HepG2 (cell line): ENCODE results near the gene FNDC3B. TPM values are rescaled to one million over a fixed set of nuclear protein-coding genes. Genes with fewer than 3 reads are reported as not detected.

Experiments
- CC2D1A ChIP-seq: sonication (generic); formaldehyde crosslinking; IDR thresholded peaks from 2 replicates; pipeline ENCODE4 v1.8.1; 2023; ENCODE audit warnings: mild to moderate bottlenecking, missing genetic modification reagents
- CHD2 ChIP-seq: IDR thresholded peaks from 2 replicates; pipeline ENCODE4 v1.6.1; 2011; ENCODE audit warnings: low read depth, low read length, improper control_type of control experiment
- HOXA5 ChIP-seq: sonication (generic); formaldehyde crosslinking; IDR thresholded peaks from 2 replicates; pipeline ENCODE4 v1.4.0; 2020; ENCODE audit warnings: missing genetic modification reagents
- MEIS1 ChIP-seq: sonication (generic); formaldehyde crosslinking; IDR thresholded peaks from 2 replicates; pipeline ENCODE4 v1.9.0; 2021; ENCODE audit warnings: mild to moderate bottlenecking, missing genetic modification reagents, moderate library complexity, borderline replicate concordance
- NKX3-1 ChIP-seq: sonication (generic); formaldehyde crosslinking; IDR thresholded peaks from 2 replicates; pipeline ENCODE4 v1.5.0; 2020; ENCODE audit warnings: missing genetic modification reagents
- PHF5A ChIP-seq: IDR thresholded peaks from one replicate; pipeline ENCODE4 v1.6.1; 2018; ENCODE audit warnings: low read depth, missing genetic modification reagents; ENCODE audit not compliant: unreplicated experiment
- RORA ChIP-seq: sonication (generic); formaldehyde crosslinking; IDR thresholded peaks from 2 replicates; pipeline ENCODE4 v1.5.0; 2020; ENCODE audit warnings: mild to moderate bottlenecking, missing genetic modification reagents, moderate library complexity
- RXRB ChIP-seq: IDR thresholded peaks from 2 replicates; pipeline ENCODE4 v1.6.1; 2016; ENCODE audit warnings: borderline replicate concordance, missing genetic modification reagents, missing compliant biosample characterization
- SRF ChIP-seq: IDR thresholded peaks from 2 replicates; pipeline ENCODE4 v1.6.1; 2011; ENCODE audit warnings: mild to moderate bottlenecking, low read depth, low read length, moderate library complexity
- ZKSCAN5 ChIP-seq: sonication (generic); formaldehyde crosslinking; IDR thresholded peaks from 2 replicates; pipeline ENCODE4 v1.5.1; 2020; ENCODE audit warnings: mild to moderate bottlenecking, missing genetic modification reagents
- ZMYM3 ChIP-seq: sonication (generic); formaldehyde crosslinking; IDR thresholded peaks from 2 replicates; pipeline ENCODE4 v1.5.1; 2020; ENCODE audit warnings: mild to moderate bottlenecking, missing genetic modification reagents
- ZNF136 ChIP-seq: sonication (generic); formaldehyde crosslinking; IDR thresholded peaks from 2 replicates; pipeline ENCODE4 v1.8.1; 2022; ENCODE audit warnings: low read depth, mild to moderate bottlenecking, moderate library complexity, missing genetic modification reagents
- ZNF260 ChIP-seq: sonication (generic); formaldehyde crosslinking; IDR thresholded peaks from 2 replicates; pipeline ENCODE4 v1.4.0; 2020; ENCODE audit warnings: missing genetic modification reagents, low read depth, mild to moderate bottlenecking, borderline replicate concordance
- ZNF446 ChIP-seq: sonication (generic); formaldehyde crosslinking; IDR thresholded peaks from 2 replicates; pipeline ENCODE4 v1.5.0; 2020; ENCODE audit warnings: mild to moderate bottlenecking, missing genetic modification reagents
- ZNF589 ChIP-seq: sonication (generic); formaldehyde crosslinking; conservative IDR thresholded peaks from 2 replicates; pipeline ENCODE4 v1.8.0; 2022; ENCODE audit warnings: mild to moderate bottlenecking, moderate library complexity, missing genetic modification reagents
- ZNF776 ChIP-seq: sonication (generic); formaldehyde crosslinking; IDR thresholded peaks from 2 replicates; pipeline ENCODE4 v1.4.0; 2020; ENCODE audit warnings: mild to moderate bottlenecking, missing genetic modification reagents
- ZNF850 ChIP-seq: sonication (generic); formaldehyde crosslinking; conservative IDR thresholded peaks from 2 replicates; pipeline ENCODE4 v1.9.0; 2021; ENCODE audit warnings: mild to moderate bottlenecking, missing genetic modification reagents
- ZSCAN9 ChIP-seq: IDR thresholded peaks from 2 replicates; pipeline ENCODE4 v1.6.1; 2016; ENCODE audit warnings: borderline replicate concordance
- polyA plus RNA-seq, 8 experiments: library from polyadenylated mRNA; depleted of rRNA in 3 of 8; stranded (reverse) in 7 of 8; unstranded in 1 of 8; fragments of >200 nt; fragmentation: Illumina TruSeq in 4 of 8; extraction: Trizol in 4 of 8; gene quantifications; 2 replicates each; pipeline versions ENCODE4 v1.2.1 to v1.2.3, GENCODE V29; 2011 to 2016; ENCODE audit warnings: low read depth in 4 of 8, missing spikeins in 1 of 8, mixed read lengths in 1 of 8; ENCODE audit not compliant: insufficient read depth in 1 of 8
- total RNA-seq, 5 experiments: library from RNA; depleted of rRNA; stranded (reverse); fragments of >200 nt; fragmentation: Illumina TruSeq; extraction: Trizol; gene quantifications; 2 replicates each; pipeline ENCODE4 v1.2.3, GENCODE V29; 2016; ENCODE audit warnings: low read depth in 1 of 5
- TF ChIP-seq, protein P1 (sequence below): sonication (generic); formaldehyde crosslinking; IDR thresholded peaks from 2 replicates; pipeline ENCODE4 v1.5.1; 2020; ENCODE audit warnings: mild to moderate bottlenecking, missing genetic modification reagents, moderate library complexity
- TF ChIP-seq, protein P2 (sequence below): sonication (generic); formaldehyde crosslinking; IDR thresholded peaks from 2 replicates; pipeline ENCODE4 v1.4.0; 2020; ENCODE audit warnings: mild to moderate bottlenecking, low read depth, missing genetic modification reagents
- TF ChIP-seq, protein P3 (sequence below): sonication (generic); formaldehyde crosslinking; IDR thresholded peaks from 2 replicates; pipeline ENCODE4 v1.5.1; 2020; ENCODE audit warnings: mild to moderate bottlenecking, moderate library complexity, missing genetic modification reagents
- TF ChIP-seq, protein P4 (sequence below): IDR thresholded peaks from 2 replicates; pipeline ENCODE4 v1.6.1; 2016
- TF ChIP-seq, protein P5 (sequence below): sonication (generic); formaldehyde crosslinking; IDR thresholded peaks from 2 replicates; pipeline ENCODE4 v1.5.1; 2020; ENCODE audit warnings: missing genetic modification reagents, mild to moderate bottlenecking, borderline replicate concordance
- TF ChIP-seq, protein P6 (sequence below): sonication (generic); formaldehyde crosslinking; IDR thresholded peaks from 2 replicates; pipeline ENCODE4 v1.5.1; 2020; ENCODE audit warnings: mild to moderate bottlenecking, missing genetic modification reagents, borderline replicate concordance

Gene FNDC3B
- total and polyA plus RNA-seq, 2 of the 13 experiments (the other 11 are each of a cell fraction or from before 2014, with no cell fraction given) = 74.8 to 103 TPM

DNA sequence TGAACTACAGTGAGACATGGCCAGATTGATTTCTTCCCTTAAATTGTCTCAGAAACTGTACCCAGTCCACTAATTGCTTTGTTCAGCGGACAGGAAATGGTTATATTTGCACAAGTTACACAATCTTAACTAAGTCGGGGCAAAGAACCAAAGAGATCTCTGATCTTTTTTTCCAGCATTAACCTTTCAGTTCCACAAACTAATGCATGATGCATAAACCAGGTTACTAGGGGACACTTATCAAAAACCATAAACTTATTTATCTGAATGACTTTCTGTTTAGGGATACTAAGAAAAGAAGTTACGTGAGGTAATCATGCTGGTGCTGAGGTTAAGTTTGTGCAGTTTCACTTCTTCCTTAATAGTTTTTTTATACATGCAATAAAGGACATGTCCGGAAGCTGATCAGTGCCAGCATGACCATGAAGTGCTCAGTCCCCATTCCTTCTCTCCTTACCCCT is 22.4 kb downstream of the FNDC3B start (continued):
- TF ChIP-seq ZNF776 (CRISPR knock-in tag) (no peak), PHF5A (CRISPR knock-in tag) (peak; percentile 57), ZNF260 (no peak), SRF (no peak), CC2D1A (CRISPR knock-in tag) (no peak), CHD2 (no peak), ZNF850 (CRISPR knock-in tag) (no peak), RXRB (CRISPR knock-in tag) (peak; percentile 91), ZNF136 (CRISPR knock-in tag) (no peak), HOXA5 (0 out of 2 replicates have a peak, but pooled peaks have one; percentile 21), ZMYM3 (CRISPR knock-in tag) (no peak; the same call in 1 of the 2 replicates), RORA (CRISPR knock-in tag) (0 out of 2 replicates have a peak, but pooled peaks have one; percentile 32), NKX3-1 (CRISPR knock-in tag) (no peak), ZNF446 (no peak), MEIS1 (no peak), ZNF589 (CRISPR knock-in tag) (no peak), ZKSCAN5 (no peak), ZSCAN9 (CRISPR knock-in tag) (0 out of 2 replicates have a peak, but pooled peaks have one; percentile 53)
- TF ChIP-seq, protein P1, sequence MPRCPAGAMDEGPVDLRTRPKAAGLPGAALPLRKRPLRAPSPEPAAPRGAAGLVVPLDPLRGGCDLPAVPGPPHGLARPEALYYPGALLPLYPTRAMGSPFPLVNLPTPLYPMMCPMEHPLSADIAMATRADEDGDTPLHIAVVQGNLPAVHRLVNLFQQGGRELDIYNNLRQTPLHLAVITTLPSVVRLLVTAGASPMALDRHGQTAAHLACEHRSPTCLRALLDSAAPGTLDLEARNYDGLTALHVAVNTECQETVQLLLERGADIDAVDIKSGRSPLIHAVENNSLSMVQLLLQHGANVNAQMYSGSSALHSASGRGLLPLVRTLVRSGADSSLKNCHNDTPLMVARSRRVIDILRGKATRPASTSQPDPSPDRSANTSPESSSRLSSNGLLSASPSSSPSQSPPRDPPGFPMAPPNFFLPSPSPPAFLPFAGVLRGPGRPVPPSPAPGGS (CRISPR knock-in tag) = no peak
- TF ChIP-seq, protein P2, sequence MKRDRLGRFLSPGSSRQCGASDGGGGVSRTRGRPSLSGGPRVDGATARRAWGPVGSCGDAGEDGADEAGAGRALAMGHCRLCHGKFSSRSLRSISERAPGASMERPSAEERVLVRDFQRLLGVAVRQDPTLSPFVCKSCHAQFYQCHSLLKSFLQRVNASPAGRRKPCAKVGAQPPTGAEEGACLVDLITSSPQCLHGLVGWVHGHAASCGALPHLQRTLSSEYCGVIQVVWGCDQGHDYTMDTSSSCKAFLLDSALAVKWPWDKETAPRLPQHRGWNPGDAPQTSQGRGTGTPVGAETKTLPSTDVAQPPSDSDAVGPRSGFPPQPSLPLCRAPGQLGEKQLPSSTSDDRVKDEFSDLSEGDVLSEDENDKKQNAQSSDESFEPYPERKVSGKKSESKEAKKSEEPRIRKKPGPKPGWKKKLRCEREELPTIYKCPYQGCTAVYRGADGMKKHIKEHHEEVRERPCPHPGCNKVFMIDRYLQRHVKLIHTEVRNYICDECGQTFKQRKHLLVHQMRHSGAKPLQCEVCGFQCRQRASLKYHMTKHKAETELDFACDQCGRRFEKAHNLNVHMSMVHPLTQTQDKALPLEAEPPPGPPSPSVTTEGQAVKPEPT = no peak
- TF ChIP-seq, protein P3, sequence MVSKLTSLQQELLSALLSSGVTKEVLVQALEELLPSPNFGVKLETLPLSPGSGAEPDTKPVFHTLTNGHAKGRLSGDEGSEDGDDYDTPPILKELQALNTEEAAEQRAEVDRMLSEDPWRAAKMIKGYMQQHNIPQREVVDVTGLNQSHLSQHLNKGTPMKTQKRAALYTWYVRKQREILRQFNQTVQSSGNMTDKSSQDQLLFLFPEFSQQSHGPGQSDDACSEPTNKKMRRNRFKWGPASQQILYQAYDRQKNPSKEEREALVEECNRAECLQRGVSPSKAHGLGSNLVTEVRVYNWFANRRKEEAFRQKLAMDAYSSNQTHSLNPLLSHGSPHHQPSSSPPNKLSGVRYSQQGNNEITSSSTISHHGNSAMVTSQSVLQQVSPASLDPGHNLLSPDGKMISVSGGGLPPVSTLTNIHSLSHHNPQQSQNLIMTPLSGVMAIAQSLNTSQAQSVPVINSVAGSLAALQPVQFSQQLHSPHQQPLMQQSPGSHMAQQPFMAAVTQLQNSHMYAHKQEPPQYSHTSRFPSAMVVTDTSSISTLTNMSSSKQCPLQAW (CRISPR knock-in tag) = peak; percentile 40; the same call in 1 of the 2 replicates
- TF ChIP-seq, protein P4, sequence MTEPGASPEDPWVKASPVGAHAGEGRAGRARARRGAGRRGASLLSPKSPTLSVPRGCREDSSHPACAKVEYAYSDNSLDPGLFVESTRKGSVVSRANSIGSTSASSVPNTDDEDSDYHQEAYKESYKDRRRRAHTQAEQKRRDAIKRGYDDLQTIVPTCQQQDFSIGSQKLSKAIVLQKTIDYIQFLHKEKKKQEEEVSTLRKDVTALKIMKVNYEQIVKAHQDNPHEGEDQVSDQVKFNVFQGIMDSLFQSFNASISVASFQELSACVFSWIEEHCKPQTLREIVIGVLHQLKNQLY (CRISPR knock-in tag) = peak; percentile 61
- TF ChIP-seq, protein P5, sequence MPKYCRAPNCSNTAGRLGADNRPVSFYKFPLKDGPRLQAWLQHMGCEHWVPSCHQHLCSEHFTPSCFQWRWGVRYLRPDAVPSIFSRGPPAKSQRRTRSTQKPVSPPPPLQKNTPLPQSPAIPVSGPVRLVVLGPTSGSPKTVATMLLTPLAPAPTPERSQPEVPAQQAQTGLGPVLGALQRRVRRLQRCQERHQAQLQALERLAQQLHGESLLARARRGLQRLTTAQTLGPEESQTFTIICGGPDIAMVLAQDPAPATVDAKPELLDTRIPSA (CRISPR knock-in tag) = no peak
- TF ChIP-seq, protein P6, sequence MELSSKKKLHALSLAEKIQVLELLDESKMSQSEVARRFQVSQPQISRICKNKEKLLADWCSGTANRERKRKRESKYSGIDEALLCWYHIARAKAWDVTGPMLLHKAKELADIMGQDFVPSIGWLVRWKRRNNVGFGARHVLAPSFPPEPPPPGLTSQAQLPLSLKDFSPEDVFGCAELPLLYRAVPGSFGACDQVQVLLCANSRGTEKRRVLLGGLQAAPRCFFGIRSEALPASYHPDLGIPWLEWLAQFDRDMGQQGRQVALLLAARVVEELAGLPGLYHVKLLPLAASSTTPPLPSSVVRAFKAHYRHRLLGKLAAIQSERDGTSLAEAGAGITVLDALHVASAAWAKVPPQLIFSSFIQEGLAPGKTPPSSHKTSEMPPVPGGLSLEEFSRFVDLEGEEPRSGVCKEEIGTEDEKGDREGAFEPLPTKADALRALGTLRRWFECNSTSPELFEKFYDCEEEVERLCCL = no peak
